Lung (tissue), 12 donors: ENCODE measurements around the gene KCNJ5. TPM values are rescaled to one million over a fixed set of nuclear protein-coding genes. Genes with fewer than 3 reads are reported as not detected.

Source experiments
- ATAC-seq: fragments of 200-7000 bp; cut with Tn5 transposase; one replicate; pipeline ENCODE4 v1.9.1; 2020; ENCODE audit warnings: moderate number of reproducible peaks; ENCODE audit not compliant: insufficient read depth, low FRiP score
- DNase-seq, 3 donors: peaks; one replicate each; pipeline ENCODE4 v3.0.0-alpha.2; 2013 to 2017
- H3K27ac ChIP-seq, 2 donors: one replicate each; pipeline ENCODE4 v1.5.1; 2013; ENCODE audit warnings: mild to moderate bottlenecking in 2 of 2, moderate library complexity in 2 of 2, control low read depth in 1 of 2, inconsistent platforms in 1 of 2, low read depth in 1 of 2, low read length in 1 of 2
- H3K27me3 ChIP-seq, 3 donors: one replicate each; pipeline ENCODE4 v1.5.1; 2013; ENCODE audit warnings: low read length in 2 of 3; ENCODE audit not compliant: control insufficient read depth in 3 of 3, insufficient read depth in 3 of 3
- H3K36me3 ChIP-seq, 4 donors: one replicate each; pipeline ENCODE4 v1.5.1; 2013; ENCODE audit warnings: low read length in 4 of 4, mild to moderate bottlenecking in 1 of 4, moderate library complexity in 1 of 4; ENCODE audit not compliant: control insufficient read depth in 4 of 4, insufficient read depth in 4 of 4
- H3K4me1 ChIP-seq, 5 donors: one replicate each; pipeline ENCODE4 v1.5.1; 2013; ENCODE audit warnings: low read length in 5 of 5, mild to moderate bottlenecking in 2 of 5, moderate library complexity in 1 of 5; ENCODE audit not compliant: control insufficient read depth in 5 of 5, insufficient read depth in 5 of 5
- H3K4me3 ChIP-seq: one replicate; pipeline ENCODE4 v1.5.1; 2013; ENCODE audit warnings: mild to moderate bottlenecking, control low read depth, moderate library complexity
- H3K9ac ChIP-seq, 2 donors: one replicate each; pipeline ENCODE4 v1.5.1; 2013; ENCODE audit warnings: low read length in 2 of 2, control low read depth in 1 of 2; ENCODE audit not compliant: insufficient read depth in 1 of 2
- H3K9me3 ChIP-seq, 4 donors: one replicate each; pipeline ENCODE4 v1.5.1; 2013; ENCODE audit warnings: low read length in 3 of 4, mild to moderate bottlenecking in 1 of 4, moderate library complexity in 1 of 4; ENCODE audit not compliant: control insufficient read depth in 4 of 4, insufficient read depth in 3 of 4
- WGBS, 2 donors: extraction: QIAGEN DNeasy Blood & Tissue Kit; methylation state at CpG; one replicate each; pipeline ENCODE4 v1.1.7; 2013; 5-methylcytosine and 5-hydroxymethylcytosine counted together
- polyA plus RNA-seq, 2 donors: library from polyadenylated mRNA; stranded (reverse); fragments of 200-250 nt; gene quantifications; one replicate each; pipeline ENCODE4 v1.2.1, GENCODE V29; 2013
- total RNA-seq, 2 donors: library from RNA; depleted of rRNA in 1 of 2; stranded (reverse); fragments of >200 nt in 1 of 2; gene quantifications; one replicate each; pipeline ENCODE4 v1.2.1, GENCODE V29; 2014 to 2021
- TF ChIP-seq, protein P1 (sequence below): IDR thresholded peaks from 2 replicates; pipeline ENCODE4 v1.5.1; 2012; ENCODE audit warnings: mild to moderate bottlenecking; ENCODE audit errors: control extremely low read depth, extremely low read depth
- donor health status: control.
- donor health status: control.
- donor health status: Bipolar disorder and iron deficiency.
- donor health status: healthy.
- donor health status: DM: yes; HTN: yes; CAD: no.

The KCNJ5 gene
- total and polyA plus RNA-seq, 4 donors = 2.0 to 5.0 (median 2.8) TPM

DNA sequence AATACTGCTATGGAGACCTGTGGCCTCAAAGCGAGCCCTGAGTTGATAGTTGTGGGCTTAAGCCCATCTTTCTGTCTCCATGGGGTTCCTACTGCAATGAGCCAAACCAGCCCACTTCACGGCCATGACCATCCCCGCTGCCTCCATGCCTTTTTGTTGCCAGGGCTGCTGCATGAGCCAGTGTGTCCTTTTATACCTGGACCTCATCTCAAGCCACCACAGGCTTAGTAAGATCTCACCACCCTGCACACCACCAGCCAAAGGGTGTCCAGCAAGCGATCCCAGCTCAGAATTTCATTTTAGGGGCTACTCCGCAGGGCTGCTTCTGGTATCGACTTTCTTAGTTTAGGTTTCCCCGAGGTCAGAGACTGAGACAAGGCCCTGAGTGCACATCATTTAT is 43.2 kb downstream of the KCNJ5 start:
- TF ChIP-seq, protein P1, sequence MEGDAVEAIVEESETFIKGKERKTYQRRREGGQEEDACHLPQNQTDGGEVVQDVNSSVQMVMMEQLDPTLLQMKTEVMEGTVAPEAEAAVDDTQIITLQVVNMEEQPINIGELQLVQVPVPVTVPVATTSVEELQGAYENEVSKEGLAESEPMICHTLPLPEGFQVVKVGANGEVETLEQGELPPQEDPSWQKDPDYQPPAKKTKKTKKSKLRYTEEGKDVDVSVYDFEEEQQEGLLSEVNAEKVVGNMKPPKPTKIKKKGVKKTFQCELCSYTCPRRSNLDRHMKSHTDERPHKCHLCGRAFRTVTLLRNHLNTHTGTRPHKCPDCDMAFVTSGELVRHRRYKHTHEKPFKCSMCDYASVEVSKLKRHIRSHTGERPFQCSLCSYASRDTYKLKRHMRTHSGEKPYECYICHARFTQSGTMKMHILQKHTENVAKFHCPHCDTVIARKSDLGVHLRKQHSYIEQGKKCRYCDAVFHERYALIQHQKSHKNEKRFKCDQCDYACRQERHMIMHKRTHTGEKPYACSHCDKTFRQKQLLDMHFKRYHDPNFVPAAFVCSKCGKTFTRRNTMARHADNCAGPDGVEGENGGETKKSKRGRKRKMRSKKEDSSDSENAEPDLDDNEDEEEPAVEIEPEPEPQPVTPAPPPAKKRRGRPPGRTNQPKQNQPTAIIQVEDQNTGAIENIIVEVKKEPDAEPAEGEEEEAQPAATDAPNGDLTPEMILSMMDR = no peak
- ATAC-seq (no peak), DNase-seq (no peak)
- Histone ChIP-seq H3K27ac (no peak overlapping the region), H3K9me3 (peaks cover 0 to 3% (median 0%) of the 10 kb centered on the region in 4 donors), H3K9ac (no peak overlapping the region), H3K4me1 (peaks cover 0 to 4% (median 0%) of the 10 kb centered on the region in 5 donors), H3K27me3 (no peaks in the 10 kb centered on the region), H3K4me3 (no peak overlapping the region), H3K36me3 (no peaks in the 10 kb centered on the region)
- WGBS, 2 donors = 95% methylated on average over 7 of the region's 7 CpGs

DNA sequence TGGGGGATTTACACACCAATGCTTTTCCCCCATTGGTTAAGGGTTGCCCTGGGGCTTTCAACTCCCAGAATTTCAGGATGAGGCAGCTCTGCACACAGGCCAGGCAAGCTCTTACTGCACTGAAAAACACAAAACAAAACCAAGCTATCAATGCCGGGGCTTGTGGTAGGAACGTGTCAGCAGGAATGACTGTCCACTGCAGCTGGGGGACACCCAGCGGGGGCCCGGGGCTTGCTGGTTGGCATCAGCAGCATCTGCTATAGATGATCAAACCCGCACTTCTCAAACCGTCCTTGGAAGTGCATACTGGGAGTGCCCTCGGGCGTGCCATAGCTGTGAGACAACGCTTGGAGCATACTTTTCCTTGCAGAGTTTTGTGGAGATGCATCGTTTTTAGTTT is 43.8 kb downstream of the KCNJ5 start:
- peaks cover 0 to 3% (median 0%) of the 10 kb centered on the region in 4 donors for H3K9me3 ChIP-seq
- H3K4me1 ChIP-seq = peaks cover 0 to 10% (median 0%) of the 10 kb centered on the region in 5 donors
- H3K27ac ChIP-seq = no peak overlapping the region
- ATAC-seq (no peak), DNase-seq (no peak)
- no peak overlapping the region for H3K9ac ChIP-seq
- TF ChIP-seq, protein P1 = no peak
- no peaks in the 10 kb centered on the region for H3K27me3 ChIP-seq
- no peaks in the 10 kb centered on the region for H3K36me3 ChIP-seq
- H3K4me3 ChIP-seq = no peak overlapping the region
- 95 to 98% methylated on average over 10 of the region's 10 CpGs for WGBS, 2 donors

DNA sequence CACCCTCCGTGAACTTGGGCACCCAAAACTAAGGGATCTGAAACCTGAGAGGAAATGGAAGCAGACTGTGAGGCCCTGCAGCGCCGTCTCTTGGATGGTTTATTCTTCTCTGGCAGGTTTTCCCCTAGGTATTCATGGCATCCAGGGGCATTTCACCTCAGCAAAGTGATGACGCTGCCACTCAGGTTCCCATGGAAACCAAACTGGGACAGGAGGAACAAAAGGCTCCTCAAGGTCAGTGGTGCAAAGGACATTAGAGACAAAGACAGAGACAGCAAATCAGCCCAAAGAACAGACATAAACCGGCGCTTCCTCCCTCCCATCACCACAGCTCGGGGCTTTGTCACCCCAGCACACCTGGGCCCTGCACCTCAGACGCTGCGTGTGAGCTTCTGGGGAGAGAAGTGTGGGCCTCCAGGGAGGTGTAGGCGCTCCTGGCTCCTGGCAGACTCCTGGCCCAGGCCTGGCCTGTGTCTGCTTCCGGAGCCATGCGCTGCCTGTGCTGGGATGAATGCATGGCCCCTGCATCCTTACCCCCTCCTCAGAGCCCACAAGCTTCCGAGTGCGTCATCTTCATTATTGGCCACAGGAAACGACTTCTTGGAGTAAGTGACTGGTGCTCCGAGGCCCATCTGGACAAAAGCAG is 45.6 kb downstream of the KCNJ5 start:
- H3K9me3 ChIP-seq = peaks cover 0 to 3% (median 0%) of the 10 kb centered on the region in 4 donors
- H3K4me1 ChIP-seq = peaks cover 0 to 11% (median 0%) of the 10 kb centered on the region in 5 donors
- H3K36me3 ChIP-seq = no peaks in the 10 kb centered on the region
- no peak overlapping the region for H3K4me3 ChIP-seq
- 80 to 86% methylated on average over 16 of the region's 16 CpGs for whole genome bisulfite sequencing, 2 donors
- no peaks in the 10 kb centered on the region for H3K27me3 ChIP-seq
- ATAC-seq (no peak), DNase-seq (peak; percentile 63 to 76 (median 69))
- TF ChIP-seq, protein P1 = no peak
- H3K9ac ChIP-seq = no peak overlapping the region
- H3K27ac ChIP-seq = no peak overlapping the region

DNA sequence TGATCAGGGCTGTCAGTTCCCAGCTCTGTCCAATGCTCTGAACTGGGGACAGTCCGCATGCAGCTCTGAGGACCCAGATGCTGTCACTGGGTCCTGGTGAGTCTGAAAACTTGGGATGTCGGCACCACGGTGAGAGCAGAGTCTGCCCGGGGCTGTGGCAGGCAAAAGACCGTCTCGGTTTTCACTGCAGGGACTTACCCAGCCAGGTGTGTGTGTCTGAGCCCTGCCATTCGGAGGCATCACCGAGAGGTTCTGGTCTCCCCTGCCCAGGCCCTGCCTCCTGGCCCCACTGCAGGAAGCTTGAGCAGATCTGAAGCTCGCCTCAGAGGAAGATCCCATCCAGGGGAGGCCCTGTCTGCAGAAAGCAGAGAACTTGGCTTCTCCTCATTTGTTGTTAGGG is 46.3 kb downstream of the KCNJ5 start:
- WGBS, 2 donors = 91 to 96% methylated on average over 9 of the region's 9 CpGs
- peaks cover 0 to 11% (median 0%) of the 10 kb centered on the region in 5 donors for H3K4me1 ChIP-seq
- peaks cover 0 to 3% (median 0%) of the 10 kb centered on the region in 4 donors for H3K9me3 ChIP-seq

More for the DNA sequence above, 46.3 kb downstream of the KCNJ5 start:
- Histone ChIP-seq H3K27me3 (no peaks in the 10 kb centered on the region), H3K4me3 (no peak overlapping the region), H3K9ac (no peak overlapping the region), H3K36me3 (no peaks in the 10 kb centered on the region), H3K27ac (no peak overlapping the region)
- DNase-seq (no peak), ATAC-seq (no peak)
- TF ChIP-seq, protein P1 = no peak
